GM12878 (cell line): ENCODE results near the gene PI4KB. TPM values are rescaled to one million over a fixed set of nuclear protein-coding genes. Genes with fewer than 3 reads are reported as not detected.

Experiments
- CREM ChIP-seq: IDR thresholded peaks from 2 replicates; pipeline ENCODE4 v1.6.1; 2014; ENCODE audit warnings: antibody characterized with exemption, low read depth
- EZH2 ChIP-seq: IDR thresholded peaks from 2 replicates; pipeline ENCODE4 v1.6.1; 2012; ENCODE audit warnings: low read depth, mild to moderate bottlenecking, control low read depth, inconsistent platforms, low read length, borderline replicate concordance; ENCODE audit not compliant: control insufficient read depth
- FOXK2 ChIP-seq: fragments of 450-650 bp; IDR thresholded peaks from 2 replicates; pipeline ENCODE4 v1.6.1; 2017; ENCODE audit warnings: mild to moderate bottlenecking, moderate library complexity
- JUNB ChIP-seq: IDR thresholded peaks from 2 replicates; pipeline ENCODE4 v1.6.1; 2016; ENCODE audit warnings: antibody characterized with exemption, mild to moderate bottlenecking
- POLR2AphosphoS5 ChIP-seq: IDR thresholded peaks from 2 replicates; pipeline ENCODE4 v1.6.1; 2011; ENCODE audit warnings: mild to moderate bottlenecking, low read length, inconsistent platforms
- RCOR1 ChIP-seq: conservative IDR thresholded peaks from 2 replicates; pipeline ENCODE4 v1.6.1; 2012; ENCODE audit warnings: low read depth, low read length, improper control_type of control experiment
- RELA ChIP-seq: fragments of 450-650 bp; IDR thresholded peaks from 2 replicates; pipeline ENCODE4 v1.8.0; 2014; ENCODE audit warnings: borderline replicate concordance; ENCODE audit not compliant: partially characterized antibody
- SMAD5 ChIP-seq: IDR thresholded peaks from 2 replicates; pipeline ENCODE4 v1.6.1; 2016; ENCODE audit warnings: antibody characterized with exemption, low read depth
- STAT3 ChIP-seq: IDR thresholded peaks from 2 replicates; pipeline ENCODE4 v1.6.1; 2011; ENCODE audit warnings: low read depth, low read length, improper control_type of control experiment
- TAF1 ChIP-seq: IDR thresholded peaks from 2 replicates; pipeline ENCODE4 v1.6.1; 2011; ENCODE audit warnings: mild to moderate bottlenecking, low read depth, low read length, borderline replicate concordance
- TBL1XR1 ChIP-seq: IDR thresholded peaks from 2 replicates; pipeline ENCODE4 v1.6.1; 2012; ENCODE audit warnings: low read depth, low read length, improper control_type of control experiment
- ZNF207 ChIP-seq: fragments of 450-650 bp; IDR thresholded peaks from 2 replicates; pipeline ENCODE4 v1.6.1; 2014; ENCODE audit warnings: antibody characterized with exemption, mild to moderate bottlenecking, borderline replicate concordance
- ZNF217 ChIP-seq: fragments of 450-650 bp; IDR thresholded peaks from 2 replicates; pipeline ENCODE4 v1.6.1; 2017; ENCODE audit warnings: antibody characterized with exemption, mild to moderate bottlenecking
- polyA plus RNA-seq, 11 experiments: library from polyadenylated mRNA; depleted of rRNA in 4 of 11; unstranded in 6 of 11; stranded (reverse) in 5 of 11; fragments of >200 nt; fragmentation: Nextera tagmentation in 4 of 11; fragmentation: Illumina TruSeq in 1 of 11; extraction: Ambion mirVana in 4 of 11; extraction: Trizol in 1 of 11; gene quantifications; 1 replicate in 1 of 11; 2 replicates in 10 of 11; pipeline versions ENCODE4 v1.2.1 to v1.2.3, GENCODE V29; 2011 to 2016; ENCODE audit warnings: inconsistent platforms in 2 of 11, missing spikeins in 2 of 11, low read depth in 1 of 11
- total RNA-seq, 4 experiments: library from RNA; depleted of rRNA in 3 of 4; stranded (reverse); fragments of >200 nt in 3 of 4; fragmentation: Illumina TruSeq in 1 of 4; extraction: Trizol in 1 of 4; gene quantifications; 2 replicates each; pipeline versions ENCODE4 v1.2.1 to v1.2.3, GENCODE V29; 2013 to 2021
- TF ChIP-seq, protein P1 (sequence below): fragments of 450-650 bp; IDR thresholded peaks from 2 replicates; pipeline ENCODE4 v1.6.1; 2017; ENCODE audit warnings: mild to moderate bottlenecking, moderate library complexity
- TF ChIP-seq, protein P2 (sequence below): fragments of 450-650 bp; IDR thresholded peaks from 2 replicates; pipeline ENCODE4 v1.6.1; 2016; ENCODE audit warnings: mild to moderate bottlenecking
- TF ChIP-seq, protein P3 (sequence below): IDR thresholded peaks from 2 replicates; pipeline ENCODE4 v1.6.1; 2012; ENCODE audit warnings: mild to moderate bottlenecking, low read depth, low read length
- TF ChIP-seq, protein P4 (sequence below): fragments of 450-650 bp; IDR thresholded peaks from 2 replicates; pipeline ENCODE4 v1.6.1; 2016; ENCODE audit warnings: mild to moderate bottlenecking, moderate library complexity, borderline replicate concordance

Gene PI4KB
- total and polyA plus RNA-seq, 10 of the 15 experiments (the other 5 are each of a cell fraction or from before 2014, with no cell fraction given), result 3.3 to 88.3 (median 51.7) TPM

DNA sequence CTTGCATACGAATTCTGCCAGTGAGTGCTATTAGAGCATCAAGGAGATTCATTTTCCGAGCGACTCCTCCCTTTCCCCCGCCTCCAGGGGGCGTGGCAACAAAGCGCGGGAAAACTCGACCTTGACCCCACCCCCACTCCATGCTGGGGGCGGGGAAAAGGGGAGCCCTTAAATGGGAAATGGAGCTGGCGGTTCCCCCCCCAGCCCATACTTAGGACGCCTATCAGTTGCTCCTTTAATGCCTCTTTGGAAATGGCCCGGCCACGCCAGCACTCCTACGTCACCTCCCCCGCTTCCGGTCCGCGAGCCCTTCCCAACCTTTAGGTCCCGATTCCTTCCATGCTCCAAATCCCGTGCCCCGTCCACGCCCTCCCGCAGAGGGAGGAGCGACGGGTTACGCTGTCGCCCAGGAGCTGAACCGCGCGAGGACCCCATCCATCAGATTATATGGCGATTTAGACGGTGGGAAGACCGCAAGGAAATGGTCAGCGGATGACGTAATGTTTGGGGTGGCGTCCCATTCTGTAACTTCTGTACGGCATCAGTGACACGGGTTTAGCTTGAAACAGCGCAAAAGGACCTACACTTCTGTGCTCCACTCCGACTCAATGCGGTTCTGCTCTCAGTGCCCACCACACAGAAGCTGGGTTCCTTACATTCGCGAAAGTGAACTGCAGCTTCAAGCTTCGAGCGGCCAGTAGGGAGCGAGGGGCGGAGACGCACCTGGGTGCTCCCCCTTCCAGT lies 45.8 kb downstream of the PI4KB start (continued):
- TF ChIP-seq, protein P1, sequence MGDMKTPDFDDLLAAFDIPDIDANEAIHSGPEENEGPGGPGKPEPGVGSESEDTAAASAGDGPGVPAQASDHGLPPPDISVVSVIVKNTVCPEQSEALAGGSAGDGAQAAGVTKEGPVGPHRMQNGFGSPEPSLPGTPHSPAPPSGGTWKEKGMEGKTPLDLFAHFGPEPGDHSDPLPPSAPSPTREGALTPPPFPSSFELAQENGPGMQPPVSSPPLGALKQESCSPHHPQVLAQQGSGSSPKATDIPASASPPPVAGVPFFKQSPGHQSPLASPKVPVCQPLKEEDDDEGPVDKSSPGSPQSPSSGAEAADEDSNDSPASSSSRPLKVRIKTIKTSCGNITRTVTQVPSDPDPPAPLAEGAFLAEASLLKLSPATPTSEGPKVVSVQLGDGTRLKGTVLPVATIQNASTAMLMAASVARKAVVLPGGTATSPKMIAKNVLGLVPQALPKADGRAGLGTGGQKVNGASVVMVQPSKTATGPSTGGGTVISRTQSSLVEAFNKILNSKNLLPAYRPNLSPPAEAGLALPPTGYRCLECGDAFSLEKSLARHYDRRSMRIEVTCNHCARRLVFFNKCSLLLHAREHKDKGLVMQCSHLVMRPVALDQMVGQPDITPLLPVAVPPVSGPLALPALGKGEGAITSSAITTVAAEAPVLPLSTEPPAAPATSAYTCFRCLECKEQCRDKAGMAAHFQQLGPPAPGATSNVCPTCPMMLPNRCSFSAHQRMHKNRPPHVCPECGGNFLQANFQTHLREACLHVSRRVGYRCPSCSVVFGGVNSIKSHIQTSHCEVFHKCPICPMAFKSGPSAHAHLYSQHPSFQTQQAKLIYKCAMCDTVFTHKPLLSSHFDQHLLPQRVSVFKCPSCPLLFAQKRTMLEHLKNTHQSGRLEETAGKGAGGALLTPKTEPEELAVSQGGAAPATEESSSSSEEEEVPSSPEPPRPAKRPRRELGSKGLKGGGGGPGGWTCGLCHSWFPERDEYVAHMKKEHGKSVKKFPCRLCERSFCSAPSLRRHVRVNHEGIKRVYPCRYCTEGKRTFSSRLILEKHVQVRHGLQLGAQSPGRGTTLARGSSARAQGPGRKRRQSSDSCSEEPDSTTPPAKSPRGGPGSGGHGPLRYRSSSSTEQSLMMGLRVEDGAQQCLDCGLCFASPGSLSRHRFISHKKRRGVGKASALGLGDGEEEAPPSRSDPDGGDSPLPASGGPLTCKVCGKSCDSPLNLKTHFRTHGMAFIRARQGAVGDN, result no peak; the same call in 1 of the 2 replicates
- TF ChIP-seq, protein P2, sequence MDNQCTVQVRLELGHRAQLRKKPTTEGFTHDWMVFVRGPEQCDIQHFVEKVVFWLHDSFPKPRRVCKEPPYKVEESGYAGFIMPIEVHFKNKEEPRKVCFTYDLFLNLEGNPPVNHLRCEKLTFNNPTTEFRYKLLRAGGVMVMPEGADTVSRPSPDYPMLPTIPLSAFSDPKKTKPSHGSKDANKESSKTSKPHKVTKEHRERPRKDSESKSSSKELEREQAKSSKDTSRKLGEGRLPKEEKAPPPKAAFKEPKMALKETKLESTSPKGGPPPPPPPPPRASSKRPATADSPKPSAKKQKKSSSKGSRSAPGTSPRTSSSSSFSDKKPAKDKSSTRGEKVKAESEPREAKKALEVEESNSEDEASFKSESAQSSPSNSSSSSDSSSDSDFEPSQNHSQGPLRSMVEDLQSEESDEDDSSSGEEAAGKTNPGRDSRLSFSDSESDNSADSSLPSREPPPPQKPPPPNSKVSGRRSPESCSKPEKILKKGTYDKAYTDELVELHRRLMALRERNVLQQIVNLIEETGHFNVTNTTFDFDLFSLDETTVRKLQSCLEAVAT, result peak; percentile 80
- TF ChIP-seq FOXK2, result no peak
- peak; percentile 62; the same call in 1 of the 2 replicates for TF ChIP-seq TAF1
- TF ChIP-seq, protein P3, sequence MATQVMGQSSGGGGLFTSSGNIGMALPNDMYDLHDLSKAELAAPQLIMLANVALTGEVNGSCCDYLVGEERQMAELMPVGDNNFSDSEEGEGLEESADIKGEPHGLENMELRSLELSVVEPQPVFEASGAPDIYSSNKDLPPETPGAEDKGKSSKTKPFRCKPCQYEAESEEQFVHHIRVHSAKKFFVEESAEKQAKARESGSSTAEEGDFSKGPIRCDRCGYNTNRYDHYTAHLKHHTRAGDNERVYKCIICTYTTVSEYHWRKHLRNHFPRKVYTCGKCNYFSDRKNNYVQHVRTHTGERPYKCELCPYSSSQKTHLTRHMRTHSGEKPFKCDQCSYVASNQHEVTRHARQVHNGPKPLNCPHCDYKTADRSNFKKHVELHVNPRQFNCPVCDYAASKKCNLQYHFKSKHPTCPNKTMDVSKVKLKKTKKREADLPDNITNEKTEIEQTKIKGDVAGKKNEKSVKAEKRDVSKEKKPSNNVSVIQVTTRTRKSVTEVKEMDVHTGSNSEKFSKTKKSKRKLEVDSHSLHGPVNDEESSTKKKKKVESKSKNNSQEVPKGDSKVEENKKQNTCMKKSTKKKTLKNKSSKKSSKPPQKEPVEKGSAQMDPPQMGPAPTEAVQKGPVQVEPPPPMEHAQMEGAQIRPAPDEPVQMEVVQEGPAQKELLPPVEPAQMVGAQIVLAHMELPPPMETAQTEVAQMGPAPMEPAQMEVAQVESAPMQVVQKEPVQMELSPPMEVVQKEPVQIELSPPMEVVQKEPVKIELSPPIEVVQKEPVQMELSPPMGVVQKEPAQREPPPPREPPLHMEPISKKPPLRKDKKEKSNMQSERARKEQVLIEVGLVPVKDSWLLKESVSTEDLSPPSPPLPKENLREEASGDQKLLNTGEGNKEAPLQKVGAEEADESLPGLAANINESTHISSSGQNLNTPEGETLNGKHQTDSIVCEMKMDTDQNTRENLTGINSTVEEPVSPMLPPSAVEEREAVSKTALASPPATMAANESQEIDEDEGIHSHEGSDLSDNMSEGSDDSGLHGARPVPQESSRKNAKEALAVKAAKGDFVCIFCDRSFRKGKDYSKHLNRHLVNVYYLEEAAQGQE, result no peak
- TF ChIP-seq JUNB, result no peak
- TF ChIP-seq TBL1XR1, result peak; percentile 0; the same call in 1 of the 2 replicates
- no peak for TF ChIP-seq EZH2
- peak; percentile 92 for TF ChIP-seq POLR2AphosphoS5
- no peak for TF ChIP-seq ZNF217
- TF ChIP-seq ZNF207, result peak; percentile 95
- TF ChIP-seq STAT3, result no peak
- TF ChIP-seq CREM, result peak; percentile 91
- TF ChIP-seq RELA, result peak; percentile 13
- TF ChIP-seq SMAD5, result 0 out of 2 replicates have a peak, but pooled peaks have one; percentile 53
- TF ChIP-seq, protein P4, sequence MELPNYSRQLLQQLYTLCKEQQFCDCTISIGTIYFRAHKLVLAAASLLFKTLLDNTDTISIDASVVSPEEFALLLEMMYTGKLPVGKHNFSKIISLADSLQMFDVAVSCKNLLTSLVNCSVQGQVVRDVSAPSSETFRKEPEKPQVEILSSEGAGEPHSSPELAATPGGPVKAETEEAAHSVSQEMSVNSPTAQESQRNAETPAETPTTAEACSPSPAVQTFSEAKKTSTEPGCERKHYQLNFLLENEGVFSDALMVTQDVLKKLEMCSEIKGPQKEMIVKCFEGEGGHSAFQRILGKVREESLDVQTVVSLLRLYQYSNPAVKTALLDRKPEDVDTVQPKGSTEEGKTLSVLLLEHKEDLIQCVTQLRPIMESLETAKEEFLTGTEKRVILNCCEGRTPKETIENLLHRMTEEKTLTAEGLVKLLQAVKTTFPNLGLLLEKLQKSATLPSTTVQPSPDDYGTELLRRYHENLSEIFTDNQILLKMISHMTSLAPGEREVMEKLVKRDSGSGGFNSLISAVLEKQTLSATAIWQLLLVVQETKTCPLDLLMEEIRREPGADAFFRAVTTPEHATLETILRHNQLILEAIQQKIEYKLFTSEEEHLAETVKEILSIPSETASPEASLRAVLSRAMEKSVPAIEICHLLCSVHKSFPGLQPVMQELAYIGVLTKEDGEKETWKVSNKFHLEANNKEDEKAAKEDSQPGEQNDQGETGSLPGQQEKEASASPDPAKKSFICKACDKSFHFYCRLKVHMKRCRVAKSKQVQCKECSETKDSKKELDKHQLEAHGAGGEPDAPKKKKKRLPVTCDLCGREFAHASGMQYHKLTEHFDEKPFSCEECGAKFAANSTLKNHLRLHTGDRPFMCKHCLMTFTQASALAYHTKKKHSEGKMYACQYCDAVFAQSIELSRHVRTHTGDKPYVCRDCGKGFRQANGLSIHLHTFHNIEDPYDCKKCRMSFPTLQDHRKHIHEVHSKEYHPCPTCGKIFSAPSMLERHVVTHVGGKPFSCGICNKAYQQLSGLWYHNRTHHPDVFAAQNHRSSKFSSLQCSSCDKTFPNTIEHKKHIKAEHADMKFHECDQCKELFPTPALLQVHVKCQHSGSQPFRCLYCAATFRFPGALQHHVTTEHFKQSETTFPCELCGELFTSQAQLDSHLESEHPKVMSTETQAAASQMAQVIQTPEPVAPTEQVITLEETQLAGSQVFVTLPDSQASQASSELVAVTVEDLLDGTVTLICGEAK, result peak; percentile 78
- TF ChIP-seq RCOR1, result no peak
